Keratinocyte (primary cell): Measurements from ENCODE around the gene DDX42. TPM values are rescaled to one million over a fixed set of nuclear protein-coding genes. Genes with fewer than 3 reads are reported as not detected.

Experiments
- DNase-seq: peaks from one replicate; pipeline ENCODE4 v3.0.0-alpha.2; 2011; ENCODE audit warnings: low read depth, missing footprints, low spot score
- FAIRE-seq: peaks from 2 replicates; lab custom pipeline; 2011; peaks lifted over from hg19 to GRCh38; lab: Jason Lieb, UNC
- H2AFZ ChIP-seq: 2 replicates; pipeline ENCODE4 v1.6.0; 2012; ENCODE audit warnings: low read length, control low read depth, inconsistent platforms; ENCODE audit not compliant: control insufficient read depth
- H3K27ac ChIP-seq: 2 replicates; pipeline ENCODE4 v1.5.1; 2011; ENCODE audit warnings: low read length; ENCODE audit not compliant: control insufficient read depth, insufficient read depth
- H3K27me3 ChIP-seq: 3 replicates; pipeline ENCODE4 v1.6.0; 2011; ENCODE audit warnings: low read length; ENCODE audit not compliant: control insufficient read depth, insufficient read depth; ENCODE audit errors: extremely low read depth
- H3K36me3 ChIP-seq, 2 experiments: 2 replicates in 1 of 2; 3 replicates in 1 of 2; pipeline ENCODE4 v1.5.1; 2011; ENCODE audit warnings: low read length in 2 of 2, mild to moderate bottlenecking in 1 of 2; ENCODE audit not compliant: control insufficient read depth in 2 of 2, insufficient read depth in 2 of 2; ENCODE audit errors: extremely low read depth in 1 of 2
- H3K4me1 ChIP-seq: 3 replicates; pipeline ENCODE4 v1.5.1; 2011; ENCODE audit warnings: low read length; ENCODE audit not compliant: control insufficient read depth, insufficient read depth; ENCODE audit errors: extremely low read depth
- H3K4me2 ChIP-seq: 3 replicates; pipeline ENCODE4 v1.6.0; 2011; ENCODE audit warnings: low read depth, low read length; ENCODE audit not compliant: control insufficient read depth, insufficient read depth; ENCODE audit errors: extremely low read depth
- H3K4me3 ChIP-seq, 3 experiments: fragments of 200-600 bp in 1 of 3; sonication (generic) in 1 of 3; 2 replicates in 2 of 3; 3 replicates in 1 of 3; pipeline ENCODE4 v1.5.1; 2011 to 2016; ENCODE audit warnings: low read length in 3 of 3, mild to moderate bottlenecking in 3 of 3, control low read depth in 2 of 3, inconsistent platforms in 1 of 3, low read depth in 1 of 3, mixed read lengths in 1 of 3, mixed run types in 1 of 3, moderate library complexity in 1 of 3; ENCODE audit not compliant: control insufficient read depth in 2 of 3, insufficient read depth in 2 of 3; ENCODE audit errors: extremely low read depth in 1 of 3
- H3K79me2 ChIP-seq: 2 replicates; pipeline ENCODE4 v1.6.0; 2012; ENCODE audit warnings: low read length; ENCODE audit not compliant: control insufficient read depth, insufficient read depth
- H3K9ac ChIP-seq: 3 replicates; pipeline ENCODE4 v1.6.0; 2011; ENCODE audit warnings: low read length; ENCODE audit not compliant: control insufficient read depth, insufficient read depth; ENCODE audit errors: extremely low read depth
- H3K9me1 ChIP-seq: 3 replicates; pipeline ENCODE4 v1.6.0; 2011; ENCODE audit warnings: low read length; ENCODE audit not compliant: control insufficient read depth, insufficient read depth; ENCODE audit errors: extremely low read depth
- H3K9me3 ChIP-seq: 2 replicates; pipeline ENCODE4 v1.5.1; 2012; ENCODE audit warnings: low read depth, low read length; ENCODE audit not compliant: control insufficient read depth
- H4K20me1 ChIP-seq: 3 replicates; pipeline ENCODE4 v1.6.0; 2011; ENCODE audit warnings: low read length; ENCODE audit not compliant: control insufficient read depth, insufficient read depth; ENCODE audit errors: extremely low read depth
- EZH2 ChIP-seq: IDR thresholded peaks from one replicate; pipeline ENCODE4 v1.6.1; 2012; ENCODE audit warnings: inconsistent platforms, mild to moderate bottlenecking, low read length, moderate library complexity
- dilution Hi-C: fragments of 300-500 bp; cut with MboI; formaldehyde crosslinking; loops from one replicate; pipeline ENCODE4 v1.7.0; 2020; ENCODE audit warnings: low sequenced_read_pairs; ENCODE audit not compliant: extremely low pct_ligation_motif_present
- polyA plus RNA-seq, 5 experiments: library from polyadenylated mRNA; depleted of rRNA in 3 of 5; stranded (reverse) in 3 of 5; stranded (forward) in 1 of 5; unstranded in 1 of 5; fragments of >200 nt; gene quantifications; 1 replicate in 1 of 5; 2 replicates in 3 of 5; 3 replicates in 1 of 5; pipeline versions ENCODE4 v1.2.1 to v1.2.3, GENCODE V29; 2011 to 2012; ENCODE audit warnings: missing spikeins in 2 of 5, low read depth in 1 of 5, low replicate concordance in 1 of 5
- TF ChIP-seq, protein P1 (sequence below), 3 experiments: IDR thresholded peaks in 1 of 3; conservative IDR thresholded peaks in 1 of 3; optimal IDR thresholded peaks in 1 of 3; 2 replicates in 2 of 3; 3 replicates in 1 of 3; pipeline versions ENCODE3 to v1.5.1; 2011; ENCODE audit warnings: low read length in 3 of 3, mild to moderate bottlenecking in 3 of 3, moderate library complexity in 2 of 3, control low read depth in 1 of 3, inconsistent platforms in 1 of 3; ENCODE audit not compliant: insufficient read depth in 2 of 3; ENCODE audit errors: extremely low read depth in 1 of 3

Gene DDX42
- polyA plus RNA-seq, 1 donor (not counting 4 experiments of a cell fraction or from before 2014, with no cell fraction given) = 116 TPM

GRCh38 chr17:63833026-63833740 lies 59.2 kb downstream of the DDX42 start:
- peaks cover 7% of the 10 kb centered on the region for H4K20me1 ChIP-seq
- no peak for FAIRE-seq
- no peak overlapping the region for H3K9ac ChIP-seq
- peaks cover 27% of the 10 kb centered on the region for H3K4me1 ChIP-seq
- H3K27ac ChIP-seq = no peak overlapping the region
- no peaks in the 10 kb centered on the region for H3K9me3 ChIP-seq
- dilution Hi-C loops = no loop called here
- TF ChIP-seq, protein P1, sequence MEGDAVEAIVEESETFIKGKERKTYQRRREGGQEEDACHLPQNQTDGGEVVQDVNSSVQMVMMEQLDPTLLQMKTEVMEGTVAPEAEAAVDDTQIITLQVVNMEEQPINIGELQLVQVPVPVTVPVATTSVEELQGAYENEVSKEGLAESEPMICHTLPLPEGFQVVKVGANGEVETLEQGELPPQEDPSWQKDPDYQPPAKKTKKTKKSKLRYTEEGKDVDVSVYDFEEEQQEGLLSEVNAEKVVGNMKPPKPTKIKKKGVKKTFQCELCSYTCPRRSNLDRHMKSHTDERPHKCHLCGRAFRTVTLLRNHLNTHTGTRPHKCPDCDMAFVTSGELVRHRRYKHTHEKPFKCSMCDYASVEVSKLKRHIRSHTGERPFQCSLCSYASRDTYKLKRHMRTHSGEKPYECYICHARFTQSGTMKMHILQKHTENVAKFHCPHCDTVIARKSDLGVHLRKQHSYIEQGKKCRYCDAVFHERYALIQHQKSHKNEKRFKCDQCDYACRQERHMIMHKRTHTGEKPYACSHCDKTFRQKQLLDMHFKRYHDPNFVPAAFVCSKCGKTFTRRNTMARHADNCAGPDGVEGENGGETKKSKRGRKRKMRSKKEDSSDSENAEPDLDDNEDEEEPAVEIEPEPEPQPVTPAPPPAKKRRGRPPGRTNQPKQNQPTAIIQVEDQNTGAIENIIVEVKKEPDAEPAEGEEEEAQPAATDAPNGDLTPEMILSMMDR (optimal IDR thresholded peaks at IDR 0.05 in 1 of 3, IDR thresholded peaks at IDR 0.05 in 1 of 3, conservative IDR thresholded peaks at IDR 0.05 in 1 of 3; ENCODE audit: extremely low read depth in 1 of 3, insufficient read depth in 2 of 3, low read length in 3 of 3) = no peak
- TF ChIP-seq EZH2 = no peak
- no peak overlapping the region for H3K4me3 ChIP-seq
- no peak for DNase-seq
- H2AFZ ChIP-seq = no peak overlapping the region
- no peak overlapping the region for H3K4me2 ChIP-seq
- no peaks in the 10 kb centered on the region for H3K27me3 ChIP-seq
- peaks cover 62 to 66% of the 10 kb centered on the region in 2 experiments for H3K36me3 ChIP-seq
- no peaks in the 10 kb centered on the region for H3K9me1 ChIP-seq
- H3K79me2 ChIP-seq = peaks cover 42% of the 10 kb centered on the region

DNA sequence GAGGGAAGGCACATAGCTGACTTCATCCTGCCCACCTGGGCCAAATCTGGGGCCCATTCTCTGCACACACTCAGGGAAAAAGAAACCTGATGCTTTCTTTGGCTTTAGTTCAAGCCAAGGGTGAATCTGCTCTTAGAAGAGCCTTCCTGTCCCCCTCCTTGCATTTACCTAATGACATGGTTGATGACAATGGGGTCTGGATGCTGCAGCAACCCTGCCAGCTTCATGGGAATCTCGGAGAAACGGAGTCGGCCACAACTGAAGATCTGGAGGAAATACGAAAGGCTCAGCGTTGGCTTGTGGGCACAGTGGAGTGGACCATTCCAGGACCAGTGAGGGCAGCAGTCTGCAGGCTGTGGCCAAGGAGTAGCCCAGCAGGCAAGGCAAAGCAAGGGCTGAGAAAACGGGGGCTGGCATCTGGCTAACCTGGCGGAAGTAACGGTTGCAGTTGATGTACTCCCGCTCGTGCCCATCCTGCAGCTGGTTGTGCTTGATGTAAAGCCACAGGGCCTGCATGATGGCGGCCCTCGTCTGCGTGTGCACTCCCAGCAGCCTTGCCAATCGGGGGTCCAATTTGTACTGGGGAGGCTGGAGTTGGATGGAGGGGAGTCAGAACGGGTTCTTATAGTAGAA lies 59.9 kb downstream of the DDX42 start:
- no peak for FAIRE-seq
- peaks cover 62 to 66% of the 10 kb centered on the region in 2 experiments for H3K36me3 ChIP-seq

More for the DNA sequence above, 59.9 kb downstream of the DDX42 start:
- Histone ChIP-seq H2AFZ (no peak overlapping the region), H3K4me1 (peaks cover 28% of the 10 kb centered on the region), H3K9me1 (no peaks in the 10 kb centered on the region), H3K4me3 (no peak overlapping the region), H3K4me2 (no peak overlapping the region), H3K79me2 (peaks cover 42% of the 10 kb centered on the region), H3K9ac (no peak overlapping the region), H3K9me3 (no peaks in the 10 kb centered on the region), H3K27ac (no peak overlapping the region), H3K27me3 (no peaks in the 10 kb centered on the region), H4K20me1 (peaks cover 10% of the 10 kb centered on the region)
- dilution Hi-C loops = no loop called here
- no peak for DNase-seq
- TF ChIP-seq EZH2 = no peak
- TF ChIP-seq, protein P1 (optimal IDR thresholded peaks at IDR 0.05 in 1 of 3, IDR thresholded peaks at IDR 0.05 in 1 of 3, conservative IDR thresholded peaks at IDR 0.05 in 1 of 3; ENCODE audit: extremely low read depth in 1 of 3, insufficient read depth in 2 of 3, low read length in 3 of 3) = no peak
